Measurements from ENCODE around the gene KCNJ12.
"Not testable (repeated sequence)": the region's sequence is repeated elsewhere in the genome, so short reads cannot be mapped to it uniquely, and the experiment has no call there.

Gene KCNJ12

DNA sequence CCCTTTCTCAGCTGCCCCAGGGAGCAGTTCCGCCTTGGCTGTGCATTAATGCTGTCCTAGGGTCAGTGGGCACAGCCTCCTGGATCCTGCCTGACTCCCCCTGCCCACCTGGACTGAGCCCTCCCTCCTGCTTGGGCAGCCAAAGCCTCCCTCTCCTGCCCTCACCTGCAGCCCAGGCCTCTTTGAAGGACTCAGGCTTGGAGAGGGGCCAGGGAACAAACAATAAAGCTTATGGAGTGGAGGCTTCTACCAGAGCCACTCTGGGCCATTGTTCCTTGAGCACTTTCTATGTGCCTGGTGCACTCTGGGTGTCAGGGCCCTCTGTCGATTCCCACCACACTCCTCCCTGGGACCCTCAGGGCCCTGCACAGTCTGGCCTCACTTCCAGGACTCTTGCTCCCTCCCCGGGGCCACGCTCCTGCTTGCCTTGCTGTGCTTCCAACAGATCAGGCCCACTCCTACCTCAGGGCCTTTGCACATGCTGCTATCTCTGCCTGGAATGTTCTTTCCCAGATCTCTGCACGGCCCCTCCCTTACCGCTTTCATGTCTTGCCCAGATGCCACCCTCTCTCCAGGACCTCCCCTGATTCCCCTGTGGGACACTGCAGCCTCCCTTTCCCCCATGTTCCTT is 5.0 kb downstream of the KCNJ12 start:
- in situ Hi-C loops (cut with MboI; ENCODE audit: low sequenced_read_pairs) = no loop called here

GRCh38 chr17:21382560-21383495 is 6.7 kb downstream of the KCNJ12 start:
- in situ Hi-C loops (cut with MboI; ENCODE audit: low sequenced_read_pairs) = no loop called here

- in situ Hi-C loops (cut with MboI; ENCODE audit: low sequenced_read_pairs) = no loop called here
Observed at GRCh38 chr17:21385281-21385845, 9.2 kb downstream of the KCNJ12 start.

DNA sequence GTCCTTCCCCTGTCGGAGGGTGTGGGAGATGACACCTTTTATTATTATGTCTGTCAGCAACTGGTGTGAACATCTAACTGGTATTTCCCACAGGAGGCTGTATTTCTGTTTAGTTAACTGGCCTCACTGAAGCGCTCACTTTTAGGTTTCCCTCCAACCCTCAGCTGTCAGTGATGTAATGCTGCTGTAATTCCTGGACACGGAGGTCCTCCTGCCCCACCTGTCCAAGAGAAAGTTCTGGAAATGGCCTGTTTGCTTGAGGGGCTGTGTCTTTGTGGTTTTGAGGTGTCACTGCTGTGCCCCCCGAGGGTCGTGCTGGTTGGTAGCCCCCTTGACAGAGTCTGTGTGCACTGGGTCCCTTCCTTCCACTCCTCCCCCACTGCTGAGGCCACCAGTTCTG is 11.5 kb downstream of the KCNJ12 start:
- in situ Hi-C loops (cut with MboI; ENCODE audit: low sequenced_read_pairs) = no loop called here

- in situ Hi-C loops (cut with MboI; ENCODE audit: low sequenced_read_pairs) = no loop called here
Observed at GRCh38 chr17:21388066-21388465, 11.9 kb downstream of the KCNJ12 start.

- in situ Hi-C loops (cut with MboI; ENCODE audit: low sequenced_read_pairs) = no loop called here
Observed at GRCh38 chr17:21388944-21389343, 12.8 kb downstream of the KCNJ12 start.

DNA sequence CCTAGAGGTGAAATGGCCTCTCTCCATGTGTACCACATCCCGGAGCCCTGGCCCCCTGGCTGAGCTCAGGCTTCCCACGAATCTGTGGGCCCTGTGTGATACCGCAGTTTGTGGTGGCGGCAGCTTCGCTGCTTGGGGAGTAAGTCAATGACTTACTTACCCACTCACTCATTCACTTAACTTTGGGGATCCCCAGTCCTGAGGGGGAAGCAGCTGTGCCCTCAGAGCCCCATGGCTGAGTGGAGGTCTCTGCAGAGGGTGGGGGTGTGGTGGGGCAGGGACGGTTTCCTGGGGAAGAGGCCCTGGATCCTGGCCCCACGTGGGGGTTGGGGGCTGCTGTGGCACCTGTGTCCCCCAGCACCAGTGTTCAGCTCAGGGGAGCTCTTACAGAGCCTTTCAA is 13.2 kb downstream of the KCNJ12 start:
- in situ Hi-C loops (cut with MboI; ENCODE audit: low sequenced_read_pairs) = no loop called here

- in situ Hi-C loops (cut with MboI; ENCODE audit: low sequenced_read_pairs) = no loop called here
Observed at GRCh38 chr17:21390294-21390693, 14.1 kb downstream of the KCNJ12 start.

- in situ Hi-C loops (cut with MboI; ENCODE audit: low sequenced_read_pairs) = no loop called here
Observed at GRCh38 chr17:21392266-21392665, 16.1 kb downstream of the KCNJ12 start.

DNA sequence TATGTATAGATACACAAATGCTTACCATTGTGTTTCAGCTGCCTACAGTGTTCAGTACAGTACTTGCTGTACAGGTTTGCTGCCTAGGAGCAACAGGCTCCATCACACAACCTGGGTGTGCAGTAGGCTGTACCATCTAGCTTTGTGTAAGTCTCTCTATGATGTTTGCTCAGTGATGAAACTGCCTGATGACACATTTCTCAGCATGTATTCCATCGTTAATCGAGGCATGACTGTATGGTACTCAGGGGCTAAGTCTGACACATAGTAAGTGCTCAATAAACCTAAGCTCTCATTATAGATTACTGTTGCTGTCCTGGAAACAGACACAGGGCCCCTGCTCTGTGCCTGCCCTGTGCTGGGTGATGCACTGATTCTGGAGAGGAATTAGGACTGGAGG is 18.1 kb downstream of the KCNJ12 start:
- in situ Hi-C loops (cut with MboI; ENCODE audit: low sequenced_read_pairs) = no loop called here

DNA sequence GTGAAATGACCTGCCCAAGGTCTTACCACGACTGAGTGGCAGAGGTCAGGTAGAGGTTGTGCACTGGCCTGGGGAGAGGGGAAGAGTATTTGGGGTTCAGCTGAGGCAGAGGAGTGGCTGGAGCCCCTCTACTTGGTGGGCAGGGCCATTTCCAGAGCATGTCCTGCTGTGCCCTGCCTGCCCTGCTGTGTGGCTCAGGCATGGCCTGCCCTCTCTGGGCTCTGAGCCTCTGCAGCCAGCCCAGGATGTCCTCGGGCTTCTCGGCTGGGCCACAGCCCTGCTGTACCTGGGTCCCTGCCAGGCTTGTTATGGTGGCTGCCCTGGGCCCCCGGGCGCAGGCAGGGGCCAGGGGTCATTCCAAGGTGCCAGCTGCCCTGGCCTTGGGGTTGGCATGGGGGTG is 19.6 kb downstream of the KCNJ12 start:
- in situ Hi-C loops (cut with MboI; ENCODE audit: low sequenced_read_pairs) = no loop called here

DNA sequence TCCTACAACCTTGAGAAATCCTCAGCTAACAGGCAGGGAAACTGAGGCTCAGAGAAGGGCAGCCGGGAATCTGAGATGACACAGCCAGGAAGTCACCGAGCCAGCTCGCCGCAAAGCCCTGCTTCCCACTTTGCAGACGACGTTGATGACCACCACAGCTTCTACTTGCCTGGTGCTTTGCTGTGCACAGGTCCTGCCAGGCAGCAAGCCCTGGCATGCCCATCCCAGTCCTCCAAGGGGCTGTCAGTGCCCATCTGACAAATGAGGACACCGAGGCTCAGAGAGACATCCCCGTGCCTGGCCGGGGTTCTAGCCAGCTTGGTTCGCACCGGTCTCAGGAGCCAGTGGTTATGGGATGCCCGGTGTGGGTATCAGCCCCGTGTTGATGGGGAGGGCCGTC is 20.1 kb downstream of the KCNJ12 start:
- in situ Hi-C loops (cut with MboI; ENCODE audit: low sequenced_read_pairs) = no loop called here

- in situ Hi-C loops (cut with MboI; ENCODE audit: low sequenced_read_pairs) = no loop called here
Observed at GRCh38 chr17:21397341-21398190, 21.4 kb downstream of the KCNJ12 start.

DNA sequence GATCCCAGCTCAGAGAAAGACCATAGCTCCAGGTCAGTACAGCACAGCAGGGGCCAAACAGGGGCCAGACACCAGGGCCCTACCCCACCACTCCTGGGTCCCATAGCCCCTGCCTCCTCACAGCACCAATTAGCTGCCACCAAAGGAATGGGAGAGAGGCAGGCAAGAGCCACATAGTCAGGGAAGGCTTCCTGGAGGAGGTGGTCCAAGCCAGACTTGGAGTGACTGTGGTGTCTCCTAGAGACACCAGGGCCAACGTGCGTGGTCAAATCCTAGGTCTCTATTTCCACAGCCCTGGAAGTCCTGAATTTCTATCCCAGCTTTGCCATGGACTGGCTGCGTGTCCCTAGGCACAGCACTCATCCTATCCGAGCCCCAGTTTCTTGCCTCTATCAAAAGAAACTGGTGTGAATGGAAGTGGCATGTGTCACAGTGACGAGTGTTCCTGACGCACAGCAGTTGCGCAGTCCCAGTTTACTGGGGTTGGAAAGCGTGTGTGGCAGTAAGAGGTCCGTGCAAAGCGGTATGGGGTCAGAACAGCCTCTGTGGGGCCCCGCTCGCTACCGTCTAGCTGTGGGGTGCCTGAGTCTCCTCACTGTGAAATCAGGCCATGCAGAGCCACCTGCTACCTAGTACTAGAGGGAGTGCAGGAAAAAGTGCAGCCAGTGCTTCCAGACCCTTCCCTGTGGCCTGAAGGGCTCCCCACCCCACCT is 23.5 kb downstream of the KCNJ12 start:
- in situ Hi-C loops (cut with MboI; ENCODE audit: low sequenced_read_pairs) = no loop called here

DNA sequence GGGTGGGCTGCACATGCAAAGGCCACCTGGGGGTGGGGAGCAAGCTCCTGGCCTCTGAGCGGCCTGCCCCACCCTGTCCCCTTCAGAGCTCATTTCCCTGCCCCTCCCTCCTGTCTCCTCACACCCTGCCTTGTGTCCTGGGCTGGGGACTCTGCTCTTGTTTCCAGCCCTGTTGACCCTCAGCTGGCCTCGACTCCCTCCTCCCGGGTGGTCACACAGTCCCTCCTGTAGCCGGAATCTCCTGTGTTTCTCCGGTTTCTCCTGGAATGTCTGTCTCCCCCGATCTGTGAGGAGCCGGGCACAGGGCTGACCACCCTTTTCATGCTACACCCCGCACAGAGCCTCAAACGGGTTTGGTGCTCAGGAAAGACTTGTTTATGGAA is 24.0 kb downstream of the KCNJ12 start:
- in situ Hi-C loops (cut with MboI; ENCODE audit: low sequenced_read_pairs) = not testable (repeated sequence)

DNA sequence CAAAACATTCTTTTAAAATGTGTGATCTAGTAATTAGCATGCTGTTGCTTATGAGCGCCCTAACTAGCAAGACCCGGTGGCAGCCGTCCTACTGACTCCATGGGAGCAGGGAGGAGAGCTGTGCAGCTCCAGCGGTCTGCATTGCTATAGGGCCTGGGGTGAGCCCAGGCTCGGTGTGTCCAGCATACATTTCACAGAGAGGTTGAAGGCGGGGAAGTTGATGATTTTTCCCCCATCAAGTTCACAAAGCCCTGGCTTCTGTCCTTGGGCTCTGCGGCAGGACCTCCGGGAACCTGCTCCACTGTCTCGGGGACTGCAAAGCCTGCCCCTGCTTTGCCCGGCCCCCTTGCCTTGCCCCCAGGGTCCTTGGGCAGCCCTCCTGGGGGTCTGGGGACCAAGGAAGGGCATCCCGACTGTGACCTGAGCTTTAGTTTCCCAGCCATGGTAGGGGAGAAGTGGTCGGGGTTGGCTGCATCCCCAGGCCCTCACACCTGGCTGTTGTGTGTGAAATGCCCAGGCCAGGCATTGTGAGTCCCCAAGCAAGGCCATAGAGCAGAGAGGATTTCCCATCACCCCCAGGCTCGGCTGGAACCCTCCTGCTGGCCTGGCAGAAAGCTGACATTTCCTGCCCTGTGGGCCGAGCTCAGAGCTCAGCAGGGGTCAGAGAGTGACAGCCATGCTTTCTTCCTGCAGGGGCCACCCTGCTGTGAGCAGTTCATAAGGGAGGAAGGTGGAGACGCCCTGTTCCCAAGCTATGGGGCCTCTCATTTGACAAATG is 24.8 kb downstream of the KCNJ12 start:
- in situ Hi-C loops (cut with MboI; ENCODE audit: low sequenced_read_pairs) = no loop called here

DNA sequence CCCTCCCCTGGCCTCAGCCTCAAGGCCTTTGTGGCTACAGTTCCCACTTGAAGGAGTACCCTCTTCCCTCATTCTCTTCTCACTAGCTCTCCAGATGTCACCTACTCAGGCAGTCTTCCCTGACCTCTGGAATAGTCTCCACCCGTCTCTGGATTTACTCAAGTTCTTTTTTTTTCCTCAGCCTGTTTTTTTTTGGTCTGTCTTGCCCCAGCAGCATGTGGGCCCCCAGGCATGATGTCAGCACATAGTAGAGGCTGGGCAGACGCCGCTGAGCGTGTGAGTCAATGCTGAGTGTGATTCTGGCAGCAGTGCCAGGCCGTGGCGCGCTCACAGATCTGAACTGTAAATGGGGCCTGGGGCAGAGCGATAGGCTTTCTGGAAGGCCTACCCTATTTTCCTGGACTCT is 26.0 kb downstream of the KCNJ12 start:
- in situ Hi-C loops (cut with MboI; ENCODE audit: low sequenced_read_pairs) = not testable (repeated sequence)

- in situ Hi-C loops (cut with MboI; ENCODE audit: low sequenced_read_pairs) = not testable (repeated sequence)
Observed at GRCh38 chr17:21402926-21403325, 26.8 kb downstream of the KCNJ12 start.

GRCh38 chr17:21404106-21404505 is 27.9 kb downstream of the KCNJ12 start:
- in situ Hi-C loops (cut with MboI; ENCODE audit: low sequenced_read_pairs) = not testable (repeated sequence)

DNA sequence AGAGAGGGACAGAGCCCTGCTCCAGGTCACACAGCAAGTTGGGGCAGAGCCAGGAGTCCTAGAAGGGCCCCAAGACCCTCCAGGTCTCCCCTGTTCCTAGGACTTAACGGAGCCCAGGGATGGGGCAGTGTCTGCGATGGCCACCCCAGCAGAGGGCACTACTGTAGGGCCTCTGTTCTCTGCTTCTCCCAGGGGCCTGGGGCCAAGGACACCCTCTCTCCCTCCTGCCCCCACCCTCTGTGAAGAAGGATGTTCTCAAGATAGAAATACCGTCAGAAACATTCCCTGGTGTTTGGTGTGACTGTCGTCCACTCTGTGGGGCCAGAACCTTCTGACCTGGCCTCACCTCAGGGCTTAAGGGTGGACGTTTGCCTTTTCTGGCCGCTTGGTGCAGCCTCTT is 28.4 kb downstream of the KCNJ12 start:
- in situ Hi-C loops (cut with MboI; ENCODE audit: low sequenced_read_pairs) = not testable (repeated sequence)

Data from hTERT RPE-1 (cell line).